ENCODE results near the gene HFM1. TPM values are rescaled to one million over a fixed set of nuclear protein-coding genes. Genes with fewer than 3 reads are reported as not detected.

Gene HFM1
- total and polyA plus RNA-seq, 2 donors (not counting 1 experiment from before 2014, with no cell fraction given) = 0.23 to 0.83 TPM

GRCh38 chr1:91314643-91315042, 90.0 kb downstream of the HFM1 start:
- Histone ChIP-seq H3K27ac (ENCODE audit: insufficient read depth, low read length) (no peak overlapping the region), H2AFZ (ENCODE audit: low read length) (no peak overlapping the region), H3K9me3 (ENCODE audit: control insufficient read depth, insufficient read depth, low read depth, low read length) (no peaks in the 10 kb centered on the region), H3K36me3 (ENCODE audit: control insufficient read depth, insufficient read depth, low read length) (no peaks in the 10 kb centered on the region), H3K4me2 (ENCODE audit: extremely low read depth, insufficient read depth, low read length) (no peak overlapping the region), H3K4me3 (replicated peaks in 1 of 4; ENCODE audit: control extremely low read depth in 1 of 4, insufficient read depth in 1 of 4, low read depth in 3 of 4, low read length in 4 of 4) (no peak overlapping the region), H3K9ac (ENCODE audit: insufficient read depth, low read length) (no peak overlapping the region), H3K79me2 (ENCODE audit: control insufficient read depth, insufficient read depth, low read length) (no peaks in the 10 kb centered on the region), H3K4me1 (ENCODE audit: control insufficient read depth, extremely low read depth, insufficient read depth, low read length) (no peaks in the 10 kb centered on the region), H3K27me3 (ENCODE audit: control insufficient read depth, insufficient read depth, low read length) (no peaks in the 10 kb centered on the region), H4K20me1 (ENCODE audit: control insufficient read depth, extremely low read depth, insufficient read depth, low read length) (no peaks in the 10 kb centered on the region)
- DNase-seq (ENCODE audit: low read depth in 2 of 2) = no peak
- TF ChIP-seq CTCF (conservative IDR thresholded peaks at IDR 0.05 in 1 of 2, IDR thresholded peaks at IDR 0.05 in 1 of 2; ENCODE audit: low read depth in 1 of 2, low read length in 2 of 2) = no peak
- TF ChIP-seq EZH2 (IDR thresholded peaks at IDR 0.05; ENCODE audit: low read length, missing control alignments) = no peak

- Histone ChIP-seq H3K27ac (ENCODE audit: insufficient read depth, low read length) (no peak overlapping the region), H3K27me3 (ENCODE audit: control insufficient read depth, insufficient read depth, low read length) (no peaks in the 10 kb centered on the region), H3K79me2 (ENCODE audit: control insufficient read depth, insufficient read depth, low read length) (no peaks in the 10 kb centered on the region), H3K4me3 (replicated peaks in 1 of 4; ENCODE audit: control extremely low read depth in 1 of 4, insufficient read depth in 1 of 4, low read depth in 3 of 4, low read length in 4 of 4) (no peak overlapping the region), H3K4me1 (ENCODE audit: control insufficient read depth, extremely low read depth, insufficient read depth, low read length) (no peaks in the 10 kb centered on the region), H2AFZ (ENCODE audit: low read length) (no peak overlapping the region), H3K9ac (ENCODE audit: insufficient read depth, low read length) (no peak overlapping the region), H4K20me1 (ENCODE audit: control insufficient read depth, extremely low read depth, insufficient read depth, low read length) (no peaks in the 10 kb centered on the region), H3K4me2 (ENCODE audit: extremely low read depth, insufficient read depth, low read length) (no peak overlapping the region), H3K36me3 (ENCODE audit: control insufficient read depth, insufficient read depth, low read length) (no peaks in the 10 kb centered on the region), H3K9me3 (ENCODE audit: control insufficient read depth, insufficient read depth, low read depth, low read length) (no peaks in the 10 kb centered on the region)
- no peak for TF ChIP-seq CTCF (conservative IDR thresholded peaks at IDR 0.05 in 1 of 2, IDR thresholded peaks at IDR 0.05 in 1 of 2; ENCODE audit: low read depth in 1 of 2, low read length in 2 of 2)
- no peak for DNase-seq (ENCODE audit: low read depth in 2 of 2)
Observed at GRCh38 chr1:91311672-91312071, 93.0 kb downstream of the HFM1 start.

- Histone ChIP-seq H3K36me3 (ENCODE audit: control insufficient read depth, insufficient read depth, low read length) (no peaks in the 10 kb centered on the region), H3K27me3 (ENCODE audit: control insufficient read depth, insufficient read depth, low read length) (no peaks in the 10 kb centered on the region), H2AFZ (ENCODE audit: low read length) (no peak overlapping the region), H4K20me1 (ENCODE audit: control insufficient read depth, extremely low read depth, insufficient read depth, low read length) (no peaks in the 10 kb centered on the region), H3K9me3 (ENCODE audit: control insufficient read depth, insufficient read depth, low read depth, low read length) (no peaks in the 10 kb centered on the region), H3K4me3 (replicated peaks in 1 of 4; ENCODE audit: control extremely low read depth in 1 of 4, insufficient read depth in 1 of 4, low read depth in 3 of 4, low read length in 4 of 4) (no peak overlapping the region), H3K9ac (ENCODE audit: insufficient read depth, low read length) (no peak overlapping the region), H3K79me2 (ENCODE audit: control insufficient read depth, insufficient read depth, low read length) (no peaks in the 10 kb centered on the region), H3K4me2 (ENCODE audit: extremely low read depth, insufficient read depth, low read length) (no peak overlapping the region), H3K4me1 (ENCODE audit: control insufficient read depth, extremely low read depth, insufficient read depth, low read length) (no peaks in the 10 kb centered on the region), H3K27ac (ENCODE audit: insufficient read depth, low read length) (no peak overlapping the region)
- TF ChIP-seq EZH2 (IDR thresholded peaks at IDR 0.05; ENCODE audit: low read length, missing control alignments) (no peak), CTCF (conservative IDR thresholded peaks at IDR 0.05 in 1 of 2, IDR thresholded peaks at IDR 0.05 in 1 of 2; ENCODE audit: low read depth in 1 of 2, low read length in 2 of 2) (no peak)
- DNase-seq (ENCODE audit: low read depth in 2 of 2) = no peak
Observed at GRCh38 chr1:91308544-91308943, 96.1 kb downstream of the HFM1 start.
